ENCODE data around the gene NOL6. TPM values are rescaled to one million over a fixed set of nuclear protein-coding genes. Genes with fewer than 3 reads are reported as not detected.
"Not testable (repeated sequence)": the region's sequence is repeated elsewhere in the genome, so short reads cannot be mapped to it uniquely, and the experiment has no call there.

The NOL6 gene, protein sequence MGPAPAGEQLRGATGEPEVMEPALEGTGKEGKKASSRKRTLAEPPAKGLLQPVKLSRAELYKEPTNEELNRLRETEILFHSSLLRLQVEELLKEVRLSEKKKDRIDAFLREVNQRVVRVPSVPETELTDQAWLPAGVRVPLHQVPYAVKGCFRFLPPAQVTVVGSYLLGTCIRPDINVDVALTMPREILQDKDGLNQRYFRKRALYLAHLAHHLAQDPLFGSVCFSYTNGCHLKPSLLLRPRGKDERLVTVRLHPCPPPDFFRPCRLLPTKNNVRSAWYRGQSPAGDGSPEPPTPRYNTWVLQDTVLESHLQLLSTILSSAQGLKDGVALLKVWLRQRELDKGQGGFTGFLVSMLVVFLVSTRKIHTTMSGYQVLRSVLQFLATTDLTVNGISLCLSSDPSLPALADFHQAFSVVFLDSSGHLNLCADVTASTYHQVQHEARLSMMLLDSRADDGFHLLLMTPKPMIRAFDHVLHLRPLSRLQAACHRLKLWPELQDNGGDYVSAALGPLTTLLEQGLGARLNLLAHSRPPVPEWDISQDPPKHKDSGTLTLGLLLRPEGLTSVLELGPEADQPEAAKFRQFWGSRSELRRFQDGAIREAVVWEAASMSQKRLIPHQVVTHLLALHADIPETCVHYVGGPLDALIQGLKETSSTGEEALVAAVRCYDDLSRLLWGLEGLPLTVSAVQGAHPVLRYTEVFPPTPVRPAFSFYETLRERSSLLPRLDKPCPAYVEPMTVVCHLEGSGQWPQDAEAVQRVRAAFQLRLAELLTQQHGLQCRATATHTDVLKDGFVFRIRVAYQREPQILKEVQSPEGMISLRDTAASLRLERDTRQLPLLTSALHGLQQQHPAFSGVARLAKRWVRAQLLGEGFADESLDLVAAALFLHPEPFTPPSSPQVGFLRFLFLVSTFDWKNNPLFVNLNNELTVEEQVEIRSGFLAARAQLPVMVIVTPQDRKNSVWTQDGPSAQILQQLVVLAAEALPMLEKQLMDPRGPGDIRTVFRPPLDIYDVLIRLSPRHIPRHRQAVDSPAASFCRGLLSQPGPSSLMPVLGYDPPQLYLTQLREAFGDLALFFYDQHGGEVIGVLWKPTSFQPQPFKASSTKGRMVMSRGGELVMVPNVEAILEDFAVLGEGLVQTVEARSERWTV
- 10 to 100 TPM; 39.0 to 39.4 TPM for total RNA-seq

DNA sequence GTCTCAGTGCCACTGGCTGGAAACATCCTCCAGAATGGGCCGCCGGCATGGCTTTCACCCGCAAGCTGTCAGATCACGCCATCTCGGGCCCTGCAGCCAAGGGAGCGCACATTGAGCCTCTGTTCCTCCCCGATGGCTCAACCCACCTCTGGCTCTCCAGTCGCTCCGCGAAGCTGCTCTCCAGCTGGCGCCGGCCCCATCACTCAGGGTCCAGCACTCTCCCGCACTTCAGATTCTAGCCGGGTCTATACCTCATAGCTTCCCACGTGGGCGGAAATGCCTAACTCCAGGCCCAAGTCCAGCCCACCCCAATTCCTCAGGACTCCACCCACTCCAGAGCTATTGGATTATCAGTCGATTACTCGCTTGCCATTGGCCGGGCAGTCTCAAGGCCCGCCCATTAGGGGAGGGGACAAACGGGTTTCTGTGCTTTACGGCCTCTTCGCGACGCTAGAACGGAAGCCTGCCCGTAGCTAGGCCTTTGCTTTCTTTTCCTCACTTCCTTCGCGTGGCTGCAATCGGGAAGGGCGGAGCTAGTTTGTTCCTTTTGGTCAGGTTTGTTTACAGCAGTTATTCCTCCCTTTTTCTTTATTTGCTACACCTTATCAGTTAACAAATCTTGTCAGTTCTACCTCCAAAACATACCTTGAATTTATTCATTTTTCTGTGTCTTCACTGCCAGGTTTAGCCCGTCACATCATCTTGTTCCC, at the start of gene NOL6:
NOL6 (minus strand) TSS at position 282 of the 710 bp plus-strand sequence; CDS start at position 200, 82 bp downstream.
- Mint-ChIP-seq H3K4me3 (peak within 1 kb of the TSS; percentile 100), H3K4me1 (peaks cover 22% of the 10 kb centered on the region), H3K36me3 (ENCODE audit: low read depth) (peaks cover 30% of the 10 kb centered on the region), H3K9me3 (ENCODE audit: low read depth) (no peaks in the 10 kb centered on the region), H3K27me3 (no peaks in the 10 kb centered on the region), H3K27ac (peak within 1 kb of the TSS; percentile 95)
- POLR2A ChIA-PET, result interaction anchor here (0.7 to 1.6 kb wide), 12 partner anchors 9 to 449 kb away, joined by 3 to 11 read pairs (median 3); partner anchors contain the start of genes AQP3, DNAJA1 and NFX1
- intact Hi-C loops (cut with DNase I, micrococcal nuclease), result loop anchor here (1.0 to 10.0 kb wide), 9 partner anchors 26 to 701 kb away; partner anchors contain the start of genes AQP3 (in 2 of the 2), BAG1 (in 2 of the 2), NFX1 (in 2 of the 2) and B4GALT1 (in 1 of the 2)
- CTCF ChIA-PET, result interaction anchor here (0.7 to 3.5 kb wide), 19 partner anchors 13 to 407 kb away, joined by 3 to 27 read pairs (median 5); partner anchors contain the start of genes ANKRD18B and AQP3
- peak; percentile 100 for ATAC-seq
- peak; percentile 98 for DNase-seq

DNA sequence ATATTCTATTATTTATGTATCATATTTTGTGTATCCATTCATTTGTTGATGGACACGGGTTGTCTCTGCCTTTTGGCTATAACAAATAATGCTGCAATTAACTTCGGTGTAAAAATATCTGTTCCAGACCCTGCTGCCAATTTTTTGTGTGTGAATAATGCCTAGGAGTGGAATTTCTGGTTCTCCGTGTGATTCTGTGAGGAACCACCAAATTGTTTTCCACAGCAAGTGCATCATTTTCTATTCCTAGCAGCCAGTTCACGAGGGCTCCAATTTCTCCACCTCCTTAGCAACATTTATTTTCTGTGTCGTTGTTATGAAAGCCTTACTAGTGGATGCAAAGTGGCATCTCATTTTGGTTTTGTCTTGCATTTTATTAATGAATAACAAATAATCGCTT, 48.1 kb upstream of the NOL6 start:
- H3K27ac Mint-ChIP-seq; POLR2A ChIA-PET; DNase-seq; H3K36me3 Mint-ChIP-seq (ENCODE audit: low read depth); intact Hi-C loops (cut with DNase I, micrococcal nuclease); ATAC-seq; H3K4me3 Mint-ChIP-seq; H3K9me3 Mint-ChIP-seq (ENCODE audit: low read depth); H3K4me1 Mint-ChIP-seq: not testable (repeated sequence)
- H3K27me3 Mint-ChIP-seq, result peaks cover 33% of the 10 kb centered on the region
- CTCF ChIA-PET, result interaction anchor here (1.9 kb wide), 1 partner anchor 55 kb away, joined by 4 read pairs; no protein-coding TSS in a partner anchor

DNA sequence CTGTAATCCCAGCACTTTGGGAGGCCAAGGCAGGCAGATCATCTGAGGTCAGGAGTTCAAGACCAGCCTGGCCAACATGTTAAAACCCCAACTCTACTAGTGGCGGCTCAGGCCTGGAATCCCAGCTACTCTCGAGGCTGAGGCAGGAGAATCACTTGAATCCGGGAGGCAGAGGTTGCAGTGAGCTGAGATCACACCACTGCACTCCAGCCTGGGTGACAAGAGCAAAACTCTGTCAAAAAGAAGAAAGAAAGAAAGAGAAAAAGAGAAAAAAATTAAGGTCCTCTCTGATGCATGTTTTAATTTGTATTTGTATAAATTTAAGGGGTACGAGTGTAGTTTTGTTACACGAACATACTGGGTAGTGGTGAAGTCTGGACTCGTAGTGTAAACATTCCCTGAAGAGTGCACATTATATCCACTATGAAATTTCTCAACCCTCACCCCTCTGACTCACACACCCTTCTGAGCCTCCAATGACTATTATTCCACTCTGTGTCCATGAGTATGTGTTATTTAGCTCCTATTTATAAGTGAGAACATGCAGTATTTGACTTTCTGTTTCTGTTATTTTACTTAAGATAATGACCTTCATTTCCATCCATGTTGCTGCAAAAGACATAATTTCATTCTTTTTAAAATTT, 44.3 kb upstream of the NOL6 start:
- POLR2A ChIA-PET, result interaction anchor here (0.6 kb wide), 1 partner anchor 358 kb away, joined by 5 read pairs; no protein-coding TSS in a partner anchor
- H3K27ac Mint-ChIP-seq; H3K4me3 Mint-ChIP-seq; intact Hi-C loops (cut with DNase I, micrococcal nuclease); H3K4me1 Mint-ChIP-seq; H3K9me3 Mint-ChIP-seq (ENCODE audit: low read depth); ATAC-seq; H3K36me3 Mint-ChIP-seq (ENCODE audit: low read depth); DNase-seq: not testable (repeated sequence)
- peaks cover 14% of the 10 kb centered on the region for H3K27me3 Mint-ChIP-seq
- CTCF ChIA-PET, result interaction anchor here (0.9 to 1.6 kb wide), 5 partner anchors 36 to 143 kb away, joined by 3 to 5 read pairs (median 3); no protein-coding TSS in a partner anchor

DNA sequence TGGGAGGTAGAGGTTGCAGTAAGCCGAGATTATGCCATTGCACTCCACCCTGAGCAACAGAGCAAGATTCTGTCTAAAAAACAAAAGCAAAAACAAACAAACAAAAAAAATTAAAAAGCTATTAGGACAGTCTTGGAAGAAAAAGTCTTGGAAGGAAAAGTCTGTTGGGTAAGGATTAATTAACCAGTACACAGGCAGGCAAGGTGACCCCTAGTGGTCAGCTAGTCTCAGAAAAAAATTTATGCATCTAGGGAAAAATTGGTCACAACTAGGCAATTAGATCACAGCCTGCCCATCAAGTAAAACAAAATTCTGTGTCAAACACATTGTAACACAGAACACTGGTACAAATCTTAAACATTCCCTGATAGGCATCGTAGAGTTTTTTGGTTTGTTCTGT, 43.6 kb upstream of the NOL6 start:
- no peaks in the 10 kb centered on the region for H3K4me1 Mint-ChIP-seq
- H3K27ac Mint-ChIP-seq, result no peak overlapping the region
- H3K4me3 Mint-ChIP-seq, result no peak overlapping the region
- DNase-seq (no peak), ATAC-seq (peak; percentile 30)
- ChIA-PET CTCF (interaction anchor here (0.9 to 1.6 kb wide), 5 partner anchors 35 to 143 kb away, joined by 3 to 5 read pairs (median 3); no protein-coding TSS in a partner anchor), POLR2A (no interaction called here)
- intact Hi-C loops (cut with DNase I, micrococcal nuclease), result no loop called here
- H3K9me3 Mint-ChIP-seq (ENCODE audit: low read depth), result peaks cover 3% of the 10 kb centered on the region
- no peaks in the 10 kb centered on the region for H3K36me3 Mint-ChIP-seq (ENCODE audit: low read depth)
- peaks cover 8% of the 10 kb centered on the region for H3K27me3 Mint-ChIP-seq

DNA sequence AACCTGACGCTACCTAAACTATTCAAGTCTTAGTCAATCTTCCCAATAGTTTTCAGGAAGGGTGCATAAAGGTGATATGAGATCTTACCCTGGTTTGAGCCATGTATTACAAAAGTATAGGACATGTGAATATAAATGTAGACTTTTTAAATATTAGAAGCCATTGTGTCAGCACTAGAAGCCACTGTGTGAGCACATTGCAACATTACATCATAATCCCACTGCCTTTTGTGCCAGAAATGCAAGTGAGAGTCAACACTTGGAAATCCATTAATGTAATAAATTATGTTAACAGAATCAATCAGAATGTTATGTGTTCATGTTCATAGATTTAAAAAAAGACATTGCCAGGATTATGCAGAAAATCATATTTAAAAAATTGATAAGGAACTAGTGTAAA, 42.7 kb upstream of the NOL6 start:
- POLR2A ChIA-PET; CTCF ChIA-PET; H3K4me1 Mint-ChIP-seq; H3K27me3 Mint-ChIP-seq; H3K9me3 Mint-ChIP-seq (ENCODE audit: low read depth); H3K27ac Mint-ChIP-seq; intact Hi-C loops (cut with DNase I, micrococcal nuclease); H3K36me3 Mint-ChIP-seq (ENCODE audit: low read depth); H3K4me3 Mint-ChIP-seq; DNase-seq; ATAC-seq: not testable (repeated sequence)

DNA sequence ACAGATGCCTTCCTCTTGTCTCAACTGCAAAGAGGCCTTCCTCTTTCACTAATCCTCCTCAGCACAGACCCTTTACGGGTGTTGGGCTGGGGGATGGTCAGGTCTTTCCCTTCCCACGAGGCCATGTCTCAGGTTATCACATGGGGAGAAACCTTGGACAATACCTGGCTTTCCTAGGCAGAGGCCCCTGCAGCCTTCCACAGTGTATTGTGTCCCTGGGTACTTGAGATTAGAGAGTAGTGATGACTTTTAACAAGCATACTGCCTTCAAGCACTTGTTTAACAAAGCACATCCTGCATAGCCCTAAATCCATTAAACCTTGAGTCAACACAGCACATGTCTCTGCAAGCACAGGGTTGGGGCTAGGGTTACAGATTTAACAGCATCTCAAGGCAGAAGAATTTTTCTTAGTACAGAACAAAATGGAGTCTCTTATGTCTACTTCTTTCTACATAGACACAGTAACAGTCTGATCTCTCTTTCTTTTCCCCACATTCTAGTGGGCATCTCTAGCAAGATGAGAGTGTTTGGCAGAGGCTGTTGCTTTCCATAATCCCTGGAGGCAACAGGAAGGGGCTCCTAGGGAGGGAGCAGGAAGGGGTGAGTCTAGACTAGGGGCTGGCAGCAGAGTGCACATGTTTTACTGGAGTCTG, 41.7 kb upstream of the NOL6 start:
- CTCF ChIA-PET; H3K27me3 Mint-ChIP-seq; H3K4me3 Mint-ChIP-seq; H3K9me3 Mint-ChIP-seq (ENCODE audit: low read depth); H3K4me1 Mint-ChIP-seq; H3K27ac Mint-ChIP-seq; H3K36me3 Mint-ChIP-seq (ENCODE audit: low read depth); ATAC-seq; intact Hi-C loops (cut with DNase I, micrococcal nuclease); DNase-seq; POLR2A ChIA-PET: not testable (repeated sequence)

DNA sequence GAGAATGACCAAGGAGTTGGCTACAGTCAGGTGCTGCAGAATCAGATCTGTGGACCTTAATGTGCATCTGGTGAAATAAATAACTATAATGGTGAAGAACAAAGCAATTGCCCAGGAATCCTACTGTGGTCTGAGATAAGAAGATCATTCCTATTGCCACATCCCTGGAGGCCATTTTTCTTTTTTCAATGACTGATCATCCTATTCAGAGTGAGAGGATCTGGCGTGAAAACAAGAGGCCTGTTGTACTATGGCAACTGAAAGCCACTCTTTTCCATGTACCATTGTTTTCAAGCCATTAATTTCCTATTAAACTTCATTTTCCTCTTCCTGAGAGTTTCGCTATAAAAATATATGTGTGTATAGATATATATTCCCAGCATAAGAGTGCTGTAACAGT, 38.8 kb upstream of the NOL6 start:
- ATAC-seq; POLR2A ChIA-PET; H3K27me3 Mint-ChIP-seq; DNase-seq; H3K36me3 Mint-ChIP-seq (ENCODE audit: low read depth); H3K27ac Mint-ChIP-seq; CTCF ChIA-PET; H3K9me3 Mint-ChIP-seq (ENCODE audit: low read depth); H3K4me1 Mint-ChIP-seq; intact Hi-C loops (cut with DNase I, micrococcal nuclease); H3K4me3 Mint-ChIP-seq: not testable (repeated sequence)

DNA sequence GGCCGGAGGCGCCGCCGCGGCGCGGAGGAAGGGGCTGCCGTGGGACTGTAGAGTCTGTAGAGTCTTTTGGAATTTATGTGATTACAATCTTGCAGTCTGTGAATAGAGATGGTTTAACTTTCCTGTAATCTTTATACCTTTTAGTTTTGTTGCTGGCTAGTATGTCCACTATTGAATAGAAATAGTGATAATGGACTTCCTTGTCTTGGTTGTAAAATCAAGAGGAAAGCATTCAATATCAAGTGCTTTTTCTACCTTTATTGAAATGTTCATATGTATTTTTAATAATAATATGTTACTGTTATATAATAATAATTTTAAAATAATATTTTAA, 37.4 kb upstream of the NOL6 start:
- intact Hi-C loops (cut with DNase I, micrococcal nuclease); DNase-seq; ATAC-seq; H3K36me3 Mint-ChIP-seq (ENCODE audit: low read depth); H3K9me3 Mint-ChIP-seq (ENCODE audit: low read depth); H3K27me3 Mint-ChIP-seq: not testable (repeated sequence)
- H3K4me1 Mint-ChIP-seq, result peaks cover 16% of the 10 kb centered on the region
- ChIA-PET POLR2A (interaction anchor here (1.2 kb wide), 1 partner anchor 37 kb away, joined by 3 read pairs; the partner anchor contains the start of gene NOL6), CTCF (interaction anchor here (1.3 kb wide), 2 partner anchors 44 to 136 kb away, joined by 3 to 5 read pairs; no protein-coding TSS in a partner anchor)
- peak overlapping the region; percentile 84 for H3K4me3 Mint-ChIP-seq
- peak overlapping the region; percentile 96 for H3K27ac Mint-ChIP-seq

DNA sequence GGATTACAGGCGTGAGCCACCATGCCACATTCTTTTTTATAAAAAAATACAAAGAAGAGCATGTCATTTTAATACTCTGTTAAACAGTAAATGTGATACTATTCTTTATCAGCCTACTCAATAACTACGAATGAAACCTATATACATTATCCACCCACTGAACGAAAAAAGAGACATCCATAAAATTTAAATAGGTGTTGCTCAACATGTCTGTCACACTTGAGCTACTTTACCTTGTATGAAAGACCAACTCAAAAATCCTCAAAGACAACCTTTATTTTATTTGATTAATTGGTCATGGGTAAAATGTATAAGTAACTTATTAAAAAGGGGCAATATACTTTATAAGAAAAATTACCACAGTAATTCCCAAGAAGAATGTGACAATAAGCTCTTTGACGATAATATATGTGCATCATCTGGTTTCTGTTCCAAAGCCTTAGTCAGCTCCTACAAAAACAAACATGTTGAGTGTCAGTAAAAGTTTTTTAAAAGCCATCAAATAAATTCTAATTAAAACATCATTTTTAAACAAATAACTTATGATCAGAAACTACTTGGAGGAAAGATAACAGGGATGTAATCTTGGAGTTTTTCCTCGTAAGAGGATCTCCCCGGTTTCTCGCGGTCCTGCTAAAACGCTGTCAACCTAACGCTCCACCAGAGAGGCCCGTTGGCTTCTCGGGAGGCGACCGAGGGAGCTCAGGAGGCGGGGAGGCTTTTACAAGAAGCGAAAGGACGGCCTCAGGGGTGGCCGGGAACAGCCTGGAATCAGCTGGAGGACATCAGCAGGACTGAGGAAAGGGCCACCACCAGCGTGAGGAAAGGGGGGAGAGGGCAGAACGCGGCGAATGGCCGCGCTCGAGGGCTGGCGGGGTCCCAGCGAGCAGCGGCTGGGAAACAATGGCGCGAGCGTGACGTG, 36.8 kb upstream of the NOL6 start:
- Mint-ChIP-seq H3K27ac (peak overlapping the region; percentile 96), H3K9me3 (ENCODE audit: low read depth) (peaks cover 3% of the 10 kb centered on the region), H3K27me3 (no peaks in the 10 kb centered on the region), H3K4me1 (peaks cover 18% of the 10 kb centered on the region), H3K36me3 (ENCODE audit: low read depth) (no peaks in the 10 kb centered on the region), H3K4me3 (peak overlapping the region; percentile 84)
- POLR2A ChIA-PET, result interaction anchor here (0.8 to 1.2 kb wide), 2 partner anchors 37 to 220 kb away, joined by 3 to 4 read pairs; partner anchors contain the start of genes NFX1 and NOL6
- CTCF ChIA-PET, result interaction anchor here (0.6 to 1.3 kb wide), 7 partner anchors 13 to 254 kb away, joined by 3 to 8 read pairs (median 3); partner anchors contain the start of genes ANKRD18B and NOL6
- ATAC-seq, result peak; percentile 74
- intact Hi-C loops (cut with DNase I, micrococcal nuclease), result no loop called here
- DNase-seq, result peak; percentile 68

Data from activated CD4-positive, alpha-beta T cell treated with anti-CD3 and anti-CD28 coated beads for 36 hours (primary cell).